HepG2 (cell line): ENCODE data around the gene FRMD6. TPM values are rescaled to one million over a fixed set of nuclear protein-coding genes. Genes with fewer than 3 reads are reported as not detected.

Source experiments
- KMT2B ChIP-seq: IDR thresholded peaks from 2 replicates; pipeline ENCODE4 v1.6.1; 2016; ENCODE audit warnings: missing genetic modification reagents, missing compliant biosample characterization
- NFKB2 ChIP-seq: sonication (generic); formaldehyde crosslinking; IDR thresholded peaks from 2 replicates; pipeline ENCODE4 v1.4.0; 2020; ENCODE audit warnings: missing genetic modification reagents, borderline replicate concordance
- PAX8 ChIP-seq: sonication (generic); formaldehyde crosslinking; IDR thresholded peaks from 2 replicates; pipeline ENCODE4 v1.8.0; 2022; ENCODE audit warnings: mild to moderate bottlenecking, missing genetic modification reagents, borderline replicate concordance
- TP53 ChIP-seq: sonication (generic); formaldehyde crosslinking; conservative IDR thresholded peaks from 2 replicates; pipeline ENCODE4 v1.4.0; 2020; ENCODE audit warnings: missing genetic modification reagents
- ZNF292 ChIP-seq: sonication (generic); formaldehyde crosslinking; IDR thresholded peaks from 2 replicates; pipeline ENCODE4 v1.8.1; 2022; ENCODE audit warnings: mild to moderate bottlenecking, low read depth, missing genetic modification reagents, borderline replicate concordance
- ZNF747 ChIP-seq: sonication (generic); formaldehyde crosslinking; IDR thresholded peaks from 2 replicates; pipeline ENCODE4 v1.8.1; 2023; ENCODE audit warnings: missing genetic modification reagents, mild to moderate bottlenecking, borderline replicate concordance
- polyA plus RNA-seq, 8 experiments: library from polyadenylated mRNA; depleted of rRNA in 3 of 8; stranded (reverse) in 7 of 8; unstranded in 1 of 8; fragments of >200 nt; fragmentation: Illumina TruSeq in 4 of 8; extraction: Trizol in 4 of 8; gene quantifications; 2 replicates each; pipeline versions ENCODE4 v1.2.1 to v1.2.3, GENCODE V29; 2011 to 2016; ENCODE audit warnings: low read depth in 4 of 8, missing spikeins in 1 of 8, mixed read lengths in 1 of 8; ENCODE audit not compliant: insufficient read depth in 1 of 8
- total RNA-seq, 5 experiments: library from RNA; depleted of rRNA; stranded (reverse); fragments of >200 nt; fragmentation: Illumina TruSeq; extraction: Trizol; gene quantifications; 2 replicates each; pipeline ENCODE4 v1.2.3, GENCODE V29; 2016; ENCODE audit warnings: low read depth in 1 of 5
- TF ChIP-seq, protein P1 (sequence below): sonication (generic); formaldehyde crosslinking; IDR thresholded peaks from 2 replicates; pipeline ENCODE4 v1.4.0; 2020; ENCODE audit warnings: missing genetic modification reagents
- TF ChIP-seq, protein P2 (sequence below): sonication (generic); formaldehyde crosslinking; IDR thresholded peaks from 2 replicates; pipeline ENCODE4 v1.5.0; 2020; ENCODE audit warnings: mild to moderate bottlenecking, missing genetic modification reagents, borderline replicate concordance
- TF ChIP-seq, protein P3 (sequence below): sonication (generic); formaldehyde crosslinking; IDR thresholded peaks from 2 replicates; pipeline ENCODE4 v1.9.0; 2022; ENCODE audit warnings: missing genetic modification reagents, mild to moderate bottlenecking, borderline replicate concordance
- TF ChIP-seq, protein P4 (sequence below): sonication (generic); formaldehyde crosslinking; IDR thresholded peaks from 2 replicates; pipeline ENCODE4 v1.4.0; 2020; ENCODE audit warnings: missing genetic modification reagents

FRMD6 gene
- total and polyA plus RNA-seq, 2 of the 13 experiments (the other 11 are each of a cell fraction or from before 2014, with no cell fraction given): 2.4 to 5.4 TPM

DNA sequence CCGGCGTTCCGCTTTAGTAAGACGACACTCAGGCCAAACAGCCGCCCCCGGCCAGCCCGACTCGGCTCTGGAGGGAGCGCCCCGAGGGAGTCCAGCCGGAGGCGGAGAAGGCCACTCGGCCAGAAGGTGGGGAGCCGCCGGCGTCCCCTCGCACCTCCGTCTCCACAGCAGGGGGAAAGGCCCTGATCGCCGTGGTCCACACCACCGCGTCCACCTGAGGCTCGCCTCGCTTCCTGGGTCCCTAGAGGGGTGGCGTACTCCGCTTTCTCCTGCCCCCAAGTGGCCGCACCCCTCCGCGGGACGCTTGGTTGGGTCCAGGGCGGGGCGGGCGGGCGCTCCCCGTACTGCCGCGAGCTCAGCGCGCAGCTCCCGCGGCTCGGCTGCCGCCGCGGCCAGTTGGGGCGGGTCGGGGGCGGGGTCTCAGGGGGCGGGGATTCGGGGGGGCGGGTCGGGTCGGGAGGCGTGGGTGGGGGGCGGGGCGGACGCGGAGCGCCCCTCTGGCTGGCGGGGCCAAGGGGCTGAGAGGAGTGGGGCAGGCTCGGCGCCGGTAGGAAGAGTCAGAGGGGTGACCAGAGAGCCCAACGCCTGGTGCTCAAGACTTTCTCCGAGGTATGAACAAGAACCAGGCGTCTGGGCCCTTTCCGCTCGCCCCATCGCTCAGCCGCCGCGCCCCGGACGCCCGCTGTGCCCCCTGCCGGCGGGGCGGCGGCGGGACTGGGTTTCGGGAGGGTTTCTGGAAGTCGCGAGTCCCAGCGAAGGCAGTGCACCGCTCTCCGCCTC, at the start of gene FRMD6 (continued):
- TF ChIP-seq, protein P1, sequence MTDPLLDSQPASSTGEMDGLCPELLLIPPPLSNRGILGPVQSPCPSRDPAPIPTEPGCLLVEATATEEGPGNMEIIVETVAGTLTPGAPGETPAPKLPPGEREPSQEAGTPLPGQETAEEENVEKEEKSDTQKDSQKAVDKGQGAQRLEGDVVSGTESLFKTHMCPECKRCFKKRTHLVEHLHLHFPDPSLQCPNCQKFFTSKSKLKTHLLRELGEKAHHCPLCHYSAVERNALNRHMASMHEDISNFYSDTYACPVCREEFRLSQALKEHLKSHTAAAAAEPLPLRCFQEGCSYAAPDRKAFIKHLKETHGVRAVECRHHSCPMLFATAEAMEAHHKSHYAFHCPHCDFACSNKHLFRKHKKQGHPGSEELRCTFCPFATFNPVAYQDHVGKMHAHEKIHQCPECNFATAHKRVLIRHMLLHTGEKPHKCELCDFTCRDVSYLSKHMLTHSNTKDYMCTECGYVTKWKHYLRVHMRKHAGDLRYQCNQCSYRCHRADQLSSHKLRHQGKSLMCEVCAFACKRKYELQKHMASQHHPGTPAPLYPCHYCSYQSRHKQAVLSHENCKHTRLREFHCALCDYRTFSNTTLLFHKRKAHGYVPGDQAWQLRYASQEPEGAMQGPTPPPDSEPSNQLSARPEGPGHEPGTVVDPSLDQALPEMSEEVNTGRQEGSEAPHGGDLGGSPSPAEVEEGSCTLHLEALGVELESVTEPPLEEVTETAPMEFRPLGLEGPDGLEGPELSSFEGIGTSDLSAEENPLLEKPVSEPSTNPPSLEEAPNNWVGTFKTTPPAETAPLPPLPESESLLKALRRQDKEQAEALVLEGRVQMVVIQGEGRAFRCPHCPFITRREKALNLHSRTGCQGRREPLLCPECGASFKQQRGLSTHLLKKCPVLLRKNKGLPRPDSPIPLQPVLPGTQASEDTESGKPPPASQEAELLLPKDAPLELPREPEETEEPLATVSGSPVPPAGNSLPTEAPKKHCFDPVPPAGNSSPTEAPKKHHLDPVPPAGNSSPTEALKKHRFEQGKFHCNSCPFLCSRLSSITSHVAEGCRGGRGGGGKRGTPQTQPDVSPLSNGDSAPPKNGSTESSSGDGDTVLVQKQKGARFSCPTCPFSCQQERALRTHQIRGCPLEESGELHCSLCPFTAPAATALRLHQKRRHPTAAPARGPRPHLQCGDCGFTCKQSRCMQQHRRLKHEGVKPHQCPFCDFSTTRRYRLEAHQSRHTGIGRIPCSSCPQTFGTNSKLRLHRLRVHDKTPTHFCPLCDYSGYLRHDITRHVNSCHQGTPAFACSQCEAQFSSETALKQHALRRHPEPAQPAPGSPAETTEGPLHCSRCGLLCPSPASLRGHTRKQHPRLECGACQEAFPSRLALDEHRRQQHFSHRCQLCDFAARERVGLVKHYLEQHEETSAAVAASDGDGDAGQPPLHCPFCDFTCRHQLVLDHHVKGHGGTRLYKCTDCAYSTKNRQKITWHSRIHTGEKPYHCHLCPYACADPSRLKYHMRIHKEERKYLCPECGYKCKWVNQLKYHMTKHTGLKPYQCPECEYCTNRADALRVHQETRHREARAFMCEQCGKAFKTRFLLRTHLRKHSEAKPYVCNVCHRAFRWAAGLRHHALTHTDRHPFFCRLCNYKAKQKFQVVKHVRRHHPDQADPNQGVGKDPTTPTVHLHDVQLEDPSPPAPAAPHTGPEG: peak; percentile 34; the same call in 1 of the 2 replicates
- TF ChIP-seq ZNF747 (CRISPR knock-in tag) (0 out of 2 replicates have a peak, but pooled peaks have one; percentile 8), KMT2B (CRISPR knock-in tag) (peak; percentile 56; the same call in 1 of the 2 replicates), ZNF292 (CRISPR knock-in tag) (no peak), PAX8 (CRISPR knock-in tag) (0 out of 2 replicates have a peak, but pooled peaks have one; percentile 9), NFKB2 (CRISPR knock-in tag) (no peak), TP53 (CRISPR knock-in tag) (0 out of 2 replicates have a peak, but pooled peaks have one; percentile 31)
- TF ChIP-seq, protein P2, sequence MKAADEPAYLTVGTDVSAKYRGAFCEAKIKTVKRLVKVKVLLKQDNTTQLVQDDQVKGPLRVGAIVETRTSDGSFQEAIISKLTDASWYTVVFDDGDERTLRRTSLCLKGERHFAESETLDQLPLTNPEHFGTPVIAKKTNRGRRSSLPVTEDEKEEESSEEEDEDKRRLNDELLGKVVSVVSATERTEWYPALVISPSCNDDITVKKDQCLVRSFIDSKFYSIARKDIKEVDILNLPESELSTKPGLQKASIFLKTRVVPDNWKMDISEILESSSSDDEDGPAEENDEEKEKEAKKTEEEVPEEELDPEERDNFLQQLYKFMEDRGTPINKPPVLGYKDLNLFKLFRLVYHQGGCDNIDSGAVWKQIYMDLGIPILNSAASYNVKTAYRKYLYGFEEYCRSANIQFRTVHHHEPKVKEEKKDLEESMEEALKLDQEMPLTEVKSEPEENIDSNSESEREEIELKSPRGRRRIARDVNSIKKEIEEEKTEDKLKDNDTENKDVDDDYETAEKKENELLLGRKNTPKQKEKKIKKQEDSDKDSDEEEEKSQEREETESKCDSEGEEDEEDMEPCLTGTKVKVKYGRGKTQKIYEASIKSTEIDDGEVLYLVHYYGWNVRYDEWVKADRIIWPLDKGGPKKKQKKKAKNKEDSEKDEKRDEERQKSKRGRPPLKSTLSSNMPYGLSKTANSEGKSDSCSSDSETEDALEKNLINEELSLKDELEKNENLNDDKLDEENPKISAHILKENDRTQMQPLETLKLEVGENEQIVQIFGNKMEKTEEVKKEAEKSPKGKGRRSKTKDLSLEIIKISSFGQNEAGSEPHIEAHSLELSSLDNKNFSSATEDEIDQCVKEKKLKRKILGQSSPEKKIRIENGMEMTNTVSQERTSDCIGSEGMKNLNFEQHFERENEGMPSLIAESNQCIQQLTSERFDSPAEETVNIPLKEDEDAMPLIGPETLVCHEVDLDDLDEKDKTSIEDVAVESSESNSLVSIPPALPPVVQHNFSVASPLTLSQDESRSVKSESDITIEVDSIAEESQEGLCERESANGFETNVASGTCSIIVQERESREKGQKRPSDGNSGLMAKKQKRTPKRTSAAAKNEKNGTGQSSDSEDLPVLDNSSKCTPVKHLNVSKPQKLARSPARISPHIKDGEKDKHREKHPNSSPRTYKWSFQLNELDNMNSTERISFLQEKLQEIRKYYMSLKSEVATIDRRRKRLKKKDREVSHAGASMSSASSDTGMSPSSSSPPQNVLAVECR: peak; percentile 28; the same call in 1 of the 2 replicates
- TF ChIP-seq, protein P3, sequence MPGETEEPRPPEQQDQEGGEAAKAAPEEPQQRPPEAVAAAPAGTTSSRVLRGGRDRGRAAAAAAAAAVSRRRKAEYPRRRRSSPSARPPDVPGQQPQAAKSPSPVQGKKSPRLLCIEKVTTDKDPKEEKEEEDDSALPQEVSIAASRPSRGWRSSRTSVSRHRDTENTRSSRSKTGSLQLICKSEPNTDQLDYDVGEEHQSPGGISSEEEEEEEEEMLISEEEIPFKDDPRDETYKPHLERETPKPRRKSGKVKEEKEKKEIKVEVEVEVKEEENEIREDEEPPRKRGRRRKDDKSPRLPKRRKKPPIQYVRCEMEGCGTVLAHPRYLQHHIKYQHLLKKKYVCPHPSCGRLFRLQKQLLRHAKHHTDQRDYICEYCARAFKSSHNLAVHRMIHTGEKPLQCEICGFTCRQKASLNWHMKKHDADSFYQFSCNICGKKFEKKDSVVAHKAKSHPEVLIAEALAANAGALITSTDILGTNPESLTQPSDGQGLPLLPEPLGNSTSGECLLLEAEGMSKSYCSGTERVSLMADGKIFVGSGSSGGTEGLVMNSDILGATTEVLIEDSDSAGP (CRISPR knock-in tag): peak; percentile 54; the same call in 1 of the 2 replicates
- TF ChIP-seq, protein P4, sequence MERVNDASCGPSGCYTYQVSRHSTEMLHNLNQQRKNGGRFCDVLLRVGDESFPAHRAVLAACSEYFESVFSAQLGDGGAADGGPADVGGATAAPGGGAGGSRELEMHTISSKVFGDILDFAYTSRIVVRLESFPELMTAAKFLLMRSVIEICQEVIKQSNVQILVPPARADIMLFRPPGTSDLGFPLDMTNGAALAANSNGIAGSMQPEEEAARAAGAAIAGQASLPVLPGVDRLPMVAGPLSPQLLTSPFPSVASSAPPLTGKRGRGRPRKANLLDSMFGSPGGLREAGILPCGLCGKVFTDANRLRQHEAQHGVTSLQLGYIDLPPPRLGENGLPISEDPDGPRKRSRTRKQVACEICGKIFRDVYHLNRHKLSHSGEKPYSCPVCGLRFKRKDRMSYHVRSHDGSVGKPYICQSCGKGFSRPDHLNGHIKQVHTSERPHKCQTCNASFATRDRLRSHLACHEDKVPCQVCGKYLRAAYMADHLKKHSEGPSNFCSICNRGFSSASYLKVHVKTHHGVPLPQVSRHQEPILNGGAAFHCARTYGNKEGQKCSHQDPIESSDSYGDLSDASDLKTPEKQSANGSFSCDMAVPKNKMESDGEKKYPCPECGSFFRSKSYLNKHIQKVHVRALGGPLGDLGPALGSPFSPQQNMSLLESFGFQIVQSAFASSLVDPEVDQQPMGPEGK: peak; percentile 34
